ENCODE measurements around the gene MGAT5.
"Not testable (repeated sequence)": the region's sequence is repeated elsewhere in the genome, so short reads cannot be mapped to it uniquely, and the experiment has no call there.

MGAT5 gene

DNA sequence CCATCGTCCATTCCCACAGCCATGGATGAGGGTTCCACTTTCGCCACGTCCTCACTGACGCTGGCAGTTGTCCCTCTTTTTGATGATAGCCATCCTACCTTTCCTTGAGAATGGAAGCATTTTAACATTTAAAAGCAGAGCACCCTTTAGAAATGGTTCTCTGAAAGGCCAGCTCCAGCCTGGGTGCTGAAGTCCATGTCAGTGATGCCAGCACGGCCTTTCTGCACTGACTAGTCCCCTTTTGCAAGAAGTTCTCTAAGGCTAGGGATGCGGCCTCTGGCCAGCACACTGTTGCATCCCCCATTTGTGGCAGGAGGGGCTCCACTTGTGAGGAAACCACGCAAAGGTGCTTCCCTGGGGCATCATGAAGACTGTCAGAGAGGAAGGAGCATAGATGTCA lies 203.5 kb downstream of the MGAT5 start:
- no peak for DNase-seq

DNA sequence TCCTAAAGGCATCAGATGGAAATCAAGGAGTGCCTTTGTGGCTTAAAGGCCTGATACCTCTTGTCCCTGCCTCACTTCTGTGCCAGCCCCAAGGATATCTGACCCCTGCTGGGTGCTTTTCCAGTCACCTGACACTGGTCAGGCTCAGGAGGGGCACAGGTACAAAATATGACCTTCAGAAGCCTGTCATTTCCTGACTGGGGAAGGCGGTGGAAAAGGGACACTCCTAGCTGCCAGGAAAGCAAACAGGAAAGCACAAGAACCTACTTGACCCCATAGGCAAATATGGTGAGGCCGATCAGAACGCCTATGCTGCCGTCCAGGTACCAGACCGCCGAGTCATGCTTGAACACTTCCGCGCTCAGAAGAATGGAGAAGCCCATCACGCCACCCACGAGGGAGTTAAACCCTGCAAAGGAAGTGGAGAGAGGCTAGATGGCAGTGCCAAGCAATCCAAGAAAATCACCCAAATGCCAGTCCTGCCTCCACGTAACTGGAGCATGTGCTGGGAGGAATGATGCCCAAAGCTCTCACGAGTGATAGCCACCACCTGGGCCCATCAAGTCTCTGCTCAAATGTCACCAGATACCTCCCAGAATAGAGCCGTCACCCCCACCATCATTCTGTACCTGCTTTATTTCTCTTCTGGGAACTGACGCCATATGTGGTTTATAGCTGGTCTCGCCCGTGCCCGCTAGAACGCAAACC lies 204.0 kb downstream of the MGAT5 start:
- no peak for DNase-seq

DNA sequence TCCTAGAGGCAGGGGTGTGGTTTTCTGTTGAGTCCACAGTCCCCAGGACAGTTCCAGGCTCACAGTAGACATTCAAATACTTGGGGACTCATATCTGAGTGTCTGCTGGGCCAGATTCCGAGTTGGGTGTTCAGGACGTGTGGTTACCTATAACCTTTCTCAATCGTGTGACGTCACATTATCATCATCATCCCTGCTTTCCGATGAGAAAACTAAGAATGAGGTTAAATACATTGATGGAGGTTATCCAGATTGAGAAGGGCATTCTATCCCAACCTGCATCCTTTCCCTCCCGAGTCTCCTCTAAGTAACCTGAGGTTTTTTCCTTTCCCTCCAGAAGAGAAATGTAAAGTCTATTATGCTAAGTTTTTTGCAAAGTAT lies 204.6 kb downstream of the MGAT5 start:
- DNase-seq = no peak

DNA sequence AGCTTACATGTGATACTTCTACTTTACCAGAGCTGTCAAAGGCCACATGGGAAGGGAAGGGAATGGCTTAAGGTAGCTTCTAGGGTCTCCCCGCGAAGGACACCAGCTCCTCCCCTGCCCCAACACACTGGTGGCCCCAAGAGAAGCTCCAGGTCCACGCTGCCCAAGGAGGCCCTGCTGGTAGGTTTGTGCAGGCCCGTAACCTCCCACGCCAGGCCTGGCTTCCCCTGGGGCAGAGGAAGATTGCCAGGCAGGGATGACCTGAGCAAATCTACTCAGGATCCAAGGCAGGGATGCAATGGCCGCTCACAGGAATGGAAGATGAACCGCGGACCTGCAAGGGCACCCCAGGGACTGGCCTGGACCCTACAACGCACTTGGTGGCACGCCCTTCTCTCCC lies 205.1 kb downstream of the MGAT5 start:
- DNase-seq = no peak

DNA sequence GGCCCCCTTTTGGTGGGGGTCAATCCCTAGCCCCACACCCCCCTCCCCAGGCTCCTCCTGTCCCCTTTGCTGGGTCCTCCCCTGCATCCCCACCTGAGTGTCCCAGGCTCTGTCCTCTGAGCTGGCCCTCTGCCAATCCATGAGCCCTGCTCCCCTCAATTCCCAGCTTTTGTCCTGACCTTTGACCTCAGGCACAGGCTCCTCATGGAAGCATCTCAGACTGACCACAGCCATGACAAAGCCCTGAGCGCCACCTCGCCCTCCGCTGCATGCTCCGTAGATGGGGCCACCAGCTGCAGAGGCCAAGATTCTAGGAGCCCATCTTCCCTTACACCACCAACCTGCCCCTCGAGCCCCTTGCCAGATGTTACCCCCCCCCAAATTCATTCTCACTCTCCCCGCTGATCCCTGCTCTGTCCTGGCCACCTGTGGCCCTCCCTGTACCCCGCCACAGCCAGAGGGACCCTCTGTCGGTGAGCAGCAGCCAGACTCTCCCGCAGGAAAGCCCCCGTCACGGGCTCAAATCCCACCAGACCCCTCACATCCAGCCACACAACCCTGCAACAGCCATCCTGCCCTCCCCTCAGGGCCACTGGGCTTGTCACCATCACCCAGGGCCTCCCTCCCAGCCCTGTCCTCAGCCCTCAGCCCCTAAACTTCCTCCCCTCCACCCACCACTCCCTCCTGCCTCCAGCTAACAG lies 206.0 kb downstream of the MGAT5 start:
- DNase-seq = no peak

DNA sequence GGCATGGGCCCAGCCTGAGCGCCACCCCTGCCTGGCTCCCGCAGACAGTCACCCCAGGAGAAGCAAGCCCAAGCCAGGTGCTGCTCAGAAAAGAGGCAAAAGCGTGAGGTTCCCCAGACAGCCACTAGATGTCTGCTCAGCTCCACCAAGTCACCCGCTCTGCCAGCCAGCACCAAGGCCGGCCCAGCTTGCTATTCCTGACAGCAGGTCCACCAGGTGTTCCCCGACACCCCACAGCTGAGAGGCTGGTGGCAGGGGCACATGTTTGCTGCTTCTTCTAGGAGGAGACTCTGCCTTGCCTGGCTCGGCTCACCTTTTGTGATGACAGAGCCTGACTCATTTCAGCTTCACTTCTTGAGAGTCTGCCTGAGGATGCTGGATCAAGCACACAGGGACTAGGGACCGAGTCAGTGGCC lies 206.7 kb downstream of the MGAT5 start:
- DNase-seq = peak; percentile 22

DNA sequence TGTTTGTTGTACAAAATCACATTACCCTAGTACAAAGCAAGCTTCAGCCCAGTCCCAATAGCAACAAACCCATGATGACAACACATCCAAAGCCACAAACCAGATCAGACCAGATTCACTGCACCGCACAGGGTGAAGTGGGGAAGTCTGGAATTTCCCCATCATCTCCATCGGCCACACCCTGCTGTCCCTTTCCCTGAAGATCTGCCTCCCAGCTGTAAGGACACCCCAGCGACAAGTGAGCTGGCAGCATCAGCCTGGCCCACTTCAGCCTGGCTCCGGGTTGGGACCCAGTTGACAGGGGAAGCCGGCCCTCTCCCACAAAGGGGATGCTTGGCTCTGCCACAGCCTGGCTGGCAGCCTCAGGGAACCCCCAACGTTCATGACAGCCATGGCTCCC lies 207.6 kb downstream of the MGAT5 start:
- DNase-seq = no peak

DNA sequence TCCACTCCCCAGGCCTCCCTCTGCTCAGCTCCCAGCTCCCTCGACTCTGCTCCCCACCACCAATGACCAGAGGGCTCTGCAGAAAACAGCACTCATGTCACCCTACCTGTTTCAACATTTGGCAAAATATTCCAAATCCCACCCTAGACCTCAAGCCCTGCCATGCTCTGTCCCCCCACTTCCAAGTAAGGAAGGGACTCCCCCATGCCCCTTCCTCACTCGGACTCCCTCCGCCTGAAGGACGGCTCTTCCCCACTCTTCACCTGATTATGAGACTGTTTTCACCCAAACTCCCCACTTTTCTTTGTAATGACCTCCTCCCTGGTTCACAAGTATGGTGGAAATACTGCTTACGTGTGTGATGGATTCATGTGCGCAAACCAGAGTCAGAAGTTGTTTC lies 208.4 kb downstream of the MGAT5 start:
- no peak for DNase-seq

DNA sequence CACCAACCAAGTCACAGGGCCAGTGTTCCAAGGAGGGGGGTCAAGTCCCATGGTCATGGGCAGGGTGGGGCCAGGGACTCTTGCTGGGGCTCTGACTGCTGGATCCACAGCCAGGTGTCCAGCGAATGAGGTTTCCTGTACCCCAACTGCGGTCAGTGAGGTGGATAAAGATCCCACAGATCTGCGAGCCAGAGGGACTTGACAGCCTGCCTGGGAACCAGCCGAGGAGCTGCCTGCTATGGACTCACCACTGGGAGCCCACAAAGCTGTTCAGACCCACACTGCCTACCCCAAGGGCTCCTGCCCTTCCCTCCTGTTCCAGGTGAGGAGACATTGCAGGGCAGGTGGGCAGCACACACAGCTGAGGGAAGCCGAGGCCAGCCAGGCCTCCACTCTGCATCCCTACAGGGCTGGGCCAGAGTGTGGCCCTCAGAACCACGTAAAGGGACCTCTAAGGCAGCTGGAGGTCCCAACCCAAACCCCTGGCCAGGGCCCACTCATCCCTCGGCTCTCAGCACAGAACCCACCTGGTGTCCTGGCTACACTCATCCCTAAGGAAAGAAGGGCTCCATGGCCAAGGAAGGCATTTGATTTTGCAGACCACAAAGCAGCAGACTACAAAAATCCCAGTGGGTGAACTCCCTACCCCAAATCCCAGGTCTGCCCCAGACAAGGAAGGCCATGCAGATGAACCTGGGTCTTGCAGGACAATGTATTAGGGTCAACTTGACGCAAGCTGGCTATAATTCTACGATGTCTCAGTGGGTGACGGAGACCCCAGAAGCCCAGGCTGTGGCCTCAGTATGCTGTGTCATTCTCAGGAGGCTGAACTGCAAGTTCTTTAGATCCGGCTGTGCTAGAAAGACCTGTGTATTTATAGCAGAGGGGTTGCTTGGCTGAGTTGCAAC lies 209.2 kb downstream of the MGAT5 start:
- DNase-seq = no peak

DNA sequence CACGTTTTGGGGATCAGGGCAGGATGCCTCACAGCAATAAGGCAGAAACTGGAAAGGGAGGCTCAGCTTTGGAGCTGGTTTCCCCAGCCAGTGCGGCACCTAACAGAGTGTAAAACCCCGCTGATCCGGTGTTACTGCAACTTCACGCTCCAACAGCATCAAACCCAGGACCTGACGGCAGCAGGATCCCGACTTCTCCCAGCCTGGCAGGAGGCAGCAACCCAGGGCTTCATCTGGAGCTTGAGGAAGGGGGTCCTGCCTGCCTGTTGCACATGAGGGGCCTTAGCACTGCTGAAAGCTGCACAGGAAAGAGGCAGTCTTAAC lies 209.8 kb downstream of the MGAT5 start:
- DNase-seq = no peak

DNA sequence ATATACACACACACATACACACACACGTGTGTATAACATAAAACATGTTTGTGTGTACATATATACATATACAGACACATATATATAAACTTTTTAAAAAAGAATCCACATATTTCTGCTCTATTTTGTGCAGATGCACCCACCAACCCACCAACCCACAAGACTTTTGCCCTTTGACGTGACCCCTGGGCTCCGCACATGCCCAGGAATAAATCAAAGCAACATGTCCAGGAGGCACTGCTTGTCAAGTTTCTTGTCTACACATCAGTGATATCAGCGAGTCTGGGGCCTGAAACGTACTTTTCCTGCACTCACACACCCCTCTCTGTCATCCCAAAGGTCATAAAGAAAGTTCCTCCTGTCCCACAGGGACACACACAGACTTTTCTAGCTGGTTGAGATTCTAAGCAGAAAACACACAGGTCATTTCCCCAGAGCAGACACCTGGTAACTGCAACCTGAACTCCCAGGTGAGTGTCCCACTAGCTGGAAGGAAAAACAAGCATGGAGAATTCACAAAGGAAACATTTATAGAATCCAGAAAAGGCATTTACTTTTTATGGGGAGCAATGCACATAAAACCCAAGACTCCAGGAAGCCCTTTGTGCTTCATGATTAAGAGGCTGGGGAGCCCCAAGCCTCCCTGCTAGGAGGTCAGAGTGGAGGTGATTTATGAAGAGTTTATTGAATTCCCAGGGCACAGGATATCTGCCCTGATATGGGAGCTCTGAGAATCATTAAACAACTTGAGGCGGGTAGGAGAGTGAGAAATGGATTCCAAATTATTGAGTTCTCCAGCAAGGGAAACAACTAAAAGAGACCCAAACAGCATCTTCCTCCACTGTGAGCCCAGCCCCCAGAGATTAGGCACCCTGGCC lies 211.6 kb downstream of the MGAT5 start:
- DNase-seq = no peak

DNA sequence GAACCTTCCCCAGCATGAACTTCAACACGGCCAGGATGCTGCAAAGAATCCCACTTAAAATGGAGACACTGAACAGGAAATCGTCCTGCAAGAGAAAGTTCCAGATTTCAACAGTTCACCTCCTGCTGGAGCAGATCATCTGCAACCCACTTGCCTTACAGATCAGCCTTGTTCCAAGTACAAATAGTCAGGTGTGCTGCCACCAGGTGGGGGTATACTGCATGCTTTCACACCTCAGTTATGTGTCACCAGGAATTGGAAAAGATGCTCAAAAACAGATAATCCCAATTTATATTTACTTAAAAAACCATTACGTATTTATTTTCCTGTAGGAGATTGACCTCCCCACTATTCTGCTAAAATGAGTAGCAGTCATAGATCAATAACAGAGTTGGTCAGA lies 212.3 kb downstream of the MGAT5 start:
- DNase-seq = no peak

DNA sequence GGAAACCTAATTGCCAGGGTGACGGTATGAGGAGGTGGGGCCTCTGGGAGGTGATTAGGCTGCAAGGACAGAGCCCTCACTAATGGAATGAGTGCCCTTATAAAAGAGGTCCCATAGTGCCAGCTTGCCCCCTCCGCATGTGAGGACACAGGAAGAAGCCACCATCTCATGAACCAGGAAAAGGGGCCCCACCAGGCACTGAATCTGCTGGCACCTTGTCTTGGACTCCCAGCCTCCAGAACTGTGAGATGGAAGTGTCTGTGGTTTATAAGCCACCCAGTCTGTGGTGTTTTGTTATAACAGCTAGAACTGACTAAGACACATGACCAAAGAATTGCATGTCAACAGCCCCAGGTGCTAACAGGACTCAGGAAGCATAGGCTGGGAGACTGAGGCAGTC lies 214.3 kb downstream of the MGAT5 start:
- no peak for DNase-seq

DNA sequence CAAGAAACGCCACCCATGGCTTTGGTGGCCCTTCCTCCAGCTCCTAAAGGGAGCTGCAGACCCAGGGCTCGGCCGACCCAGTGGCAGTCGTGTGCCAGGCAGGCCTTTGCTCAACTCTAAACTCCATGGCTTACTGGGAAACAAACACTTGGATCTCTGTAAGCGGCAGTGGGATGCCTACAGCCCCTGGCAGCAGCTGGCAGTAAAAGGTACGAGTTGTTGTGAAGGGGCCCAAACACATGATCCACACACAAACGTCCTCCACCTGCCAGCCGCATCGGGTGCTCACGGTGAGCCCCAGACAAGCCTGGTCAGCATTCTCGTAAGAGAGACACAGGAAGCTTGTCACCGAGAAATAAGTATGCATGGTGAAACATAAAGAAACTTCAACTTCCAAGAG lies 214.9 kb downstream of the MGAT5 start:
- DNase-seq = no peak

DNA sequence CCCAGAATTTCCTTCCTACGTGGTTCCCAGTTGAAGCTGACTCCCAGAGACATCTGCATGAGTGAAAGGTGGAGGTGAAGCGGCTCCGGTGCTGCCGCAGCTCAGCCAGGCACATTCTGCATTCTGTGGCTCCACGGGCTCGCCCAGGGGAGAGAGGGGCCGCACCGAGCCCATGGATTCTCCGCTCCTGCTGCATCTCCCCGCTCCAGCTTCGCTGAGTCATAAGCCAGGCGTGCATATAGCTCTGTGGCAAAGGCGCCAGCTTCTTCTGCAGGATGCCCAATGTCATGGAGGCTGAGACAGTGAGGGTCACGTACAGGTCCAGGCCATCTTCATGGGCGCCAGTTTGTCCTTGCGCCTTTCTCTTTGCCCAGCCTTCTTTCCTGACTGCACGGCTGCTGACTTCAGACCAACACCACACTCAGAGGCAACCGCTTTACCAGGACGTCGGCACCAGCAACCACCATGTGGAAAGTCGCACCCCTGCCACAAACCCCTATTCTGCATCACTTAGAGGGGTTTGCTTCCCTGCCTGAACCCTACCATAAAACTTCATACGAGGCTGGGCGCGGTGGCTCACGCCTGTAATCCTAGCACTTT lies 215.7 kb downstream of the MGAT5 start:
- no peak for DNase-seq

DNA sequence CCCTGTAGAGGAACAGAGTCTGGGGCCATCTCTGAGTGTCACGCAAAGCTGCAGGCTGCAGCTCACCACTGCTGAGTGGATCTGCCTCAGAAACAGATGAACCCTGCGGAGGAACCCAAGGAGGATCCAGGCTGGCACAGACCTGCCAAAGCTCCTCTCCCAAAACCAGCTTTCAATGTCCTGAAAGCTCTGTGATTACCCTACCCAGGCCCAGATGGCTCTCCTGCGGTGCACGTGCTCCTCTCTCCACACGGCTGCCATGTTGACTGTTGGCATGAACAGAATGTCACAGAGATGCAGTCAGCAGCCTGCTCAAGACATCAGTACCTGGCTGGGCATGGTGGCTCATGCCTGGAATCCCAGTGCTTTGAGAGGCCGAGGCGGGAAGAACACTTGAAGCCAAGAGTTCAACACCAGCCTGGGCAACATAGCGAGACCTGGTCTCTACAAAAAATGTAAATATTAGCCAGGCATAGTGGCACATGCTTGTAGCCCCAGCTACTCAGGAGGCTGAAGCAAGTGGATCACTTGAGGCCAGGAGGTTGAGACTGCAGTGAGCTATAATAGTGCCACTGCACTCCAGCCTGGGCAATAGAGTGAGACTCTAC lies 216.8 kb downstream of the MGAT5 start:
- no peak for DNase-seq

DNA sequence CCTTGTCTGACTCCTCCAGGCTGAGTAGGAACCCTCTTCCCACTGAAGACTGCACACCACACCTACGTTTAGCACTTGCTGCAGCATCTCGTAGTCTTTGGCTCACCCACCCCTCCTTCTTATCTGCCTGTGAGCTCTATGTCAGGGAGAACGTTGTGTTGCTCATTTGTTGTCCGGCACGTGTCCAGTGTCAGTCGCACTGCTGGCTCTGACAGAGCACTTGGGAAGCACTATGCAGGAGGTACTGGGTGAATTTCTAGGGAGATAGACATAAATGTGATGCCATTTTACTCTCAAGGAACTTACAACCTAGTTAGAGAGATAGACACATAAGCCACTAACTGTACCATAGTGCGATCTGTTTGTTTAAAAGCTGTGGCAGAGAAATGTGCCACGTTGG lies 223.1 kb downstream of the MGAT5 start:
- DNase-seq = not testable (repeated sequence)

DNA sequence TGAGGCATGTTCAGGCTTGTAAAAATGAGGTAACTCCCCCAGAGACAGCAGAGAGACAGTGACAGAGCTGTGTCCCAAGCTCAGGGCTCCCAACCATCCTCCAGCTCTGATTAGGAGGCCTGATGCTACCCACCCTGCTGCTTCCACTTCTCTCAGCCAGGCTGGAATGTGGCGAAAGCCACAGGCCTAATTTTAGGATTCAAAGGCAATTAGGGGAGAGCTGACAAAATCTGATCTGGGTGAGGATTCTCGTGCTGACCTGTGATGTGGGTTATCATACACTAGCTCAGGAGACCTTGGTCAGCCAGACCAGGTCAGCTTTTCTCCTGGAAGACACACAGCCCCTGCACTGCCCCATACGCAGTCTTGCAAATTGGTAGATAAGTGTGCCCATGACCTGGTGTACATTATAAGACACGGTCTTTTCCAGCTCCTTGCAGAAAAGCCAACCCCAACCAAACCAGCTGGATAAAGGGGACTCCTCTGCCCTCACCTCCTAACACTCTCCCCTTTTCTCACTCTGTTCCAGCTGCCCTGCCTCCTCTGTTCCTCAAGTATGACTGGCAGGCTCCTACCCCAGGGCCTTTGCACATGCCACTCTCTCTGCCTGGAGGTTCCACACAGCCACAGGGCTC lies 225.9 kb downstream of the MGAT5 start:
- DNase-seq = no peak

DNA sequence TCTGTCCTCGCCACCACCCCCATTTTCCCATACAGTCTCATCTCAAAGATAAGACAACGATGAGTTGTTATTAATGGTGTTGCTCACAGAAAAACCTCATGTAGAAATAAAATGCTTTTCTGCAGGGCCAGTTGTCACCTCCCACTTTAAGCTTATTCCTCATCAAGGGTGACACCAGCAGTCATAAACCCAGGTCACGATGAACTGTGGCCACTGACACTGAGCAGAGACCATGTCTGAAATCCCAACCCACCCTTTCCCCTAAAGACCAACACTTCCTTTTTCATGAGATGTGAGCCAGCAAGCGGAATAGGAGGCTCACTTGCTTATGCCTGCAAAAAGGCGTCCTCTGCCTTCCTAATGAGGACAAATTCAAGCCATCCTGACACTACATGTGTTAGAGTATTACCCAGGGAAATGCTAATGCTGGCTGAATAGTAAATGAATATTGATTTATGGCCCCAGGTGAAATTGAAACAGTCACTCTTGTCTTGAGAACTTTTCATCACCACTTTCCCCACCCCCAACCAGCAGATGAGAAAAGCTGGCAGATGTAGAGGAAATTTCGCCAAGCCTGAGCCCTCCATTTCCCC lies 228.4 kb downstream of the MGAT5 start:
- no peak for DNase-seq

DNA sequence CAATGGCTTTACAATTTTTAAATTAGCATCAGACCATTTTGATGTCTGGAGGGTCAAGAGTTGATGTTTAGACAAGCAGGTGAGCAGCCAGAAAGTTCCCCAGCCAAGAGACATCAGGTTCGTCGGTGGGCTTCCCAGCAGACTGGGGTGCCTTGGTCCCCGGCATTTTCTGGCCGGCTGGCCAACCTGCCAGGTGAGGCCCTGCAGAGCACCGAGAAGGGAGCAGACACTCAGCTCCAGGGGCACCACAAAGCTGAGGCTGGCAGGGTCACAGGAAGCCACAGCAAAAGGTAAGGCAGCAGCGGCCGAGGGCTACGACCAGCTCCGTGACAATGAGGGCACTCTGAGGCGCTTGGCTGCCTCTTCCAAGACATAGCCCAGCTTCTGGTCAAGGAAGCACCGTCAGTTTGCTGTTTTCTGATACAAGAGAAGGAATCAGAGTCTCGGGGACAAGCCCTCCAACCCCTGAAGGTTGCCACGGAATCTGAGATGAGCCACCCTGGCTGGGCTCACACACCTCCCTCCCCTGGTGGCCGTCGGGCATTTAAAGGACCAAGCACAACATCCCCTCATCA lies 229.0 kb downstream of the MGAT5 start:
- no peak for DNase-seq

Data from NCI-H446 treated with DMSO at 0.1 percent for 48 hours (cell line).